Measurements from ENCODE around the gene CCDC88B. TPM values are rescaled to one million over a fixed set of nuclear protein-coding genes. Genes with fewer than 3 reads are reported as not detected.

CCDC88B gene
- total and polyA plus RNA-seq, 9 of the 15 experiments (the other 6 are each of a cell fraction or from before 2014, with no cell fraction given) = 0.13 to 18.1 (median 7.9) TPM

- TF ChIP-seq, protein P1, sequence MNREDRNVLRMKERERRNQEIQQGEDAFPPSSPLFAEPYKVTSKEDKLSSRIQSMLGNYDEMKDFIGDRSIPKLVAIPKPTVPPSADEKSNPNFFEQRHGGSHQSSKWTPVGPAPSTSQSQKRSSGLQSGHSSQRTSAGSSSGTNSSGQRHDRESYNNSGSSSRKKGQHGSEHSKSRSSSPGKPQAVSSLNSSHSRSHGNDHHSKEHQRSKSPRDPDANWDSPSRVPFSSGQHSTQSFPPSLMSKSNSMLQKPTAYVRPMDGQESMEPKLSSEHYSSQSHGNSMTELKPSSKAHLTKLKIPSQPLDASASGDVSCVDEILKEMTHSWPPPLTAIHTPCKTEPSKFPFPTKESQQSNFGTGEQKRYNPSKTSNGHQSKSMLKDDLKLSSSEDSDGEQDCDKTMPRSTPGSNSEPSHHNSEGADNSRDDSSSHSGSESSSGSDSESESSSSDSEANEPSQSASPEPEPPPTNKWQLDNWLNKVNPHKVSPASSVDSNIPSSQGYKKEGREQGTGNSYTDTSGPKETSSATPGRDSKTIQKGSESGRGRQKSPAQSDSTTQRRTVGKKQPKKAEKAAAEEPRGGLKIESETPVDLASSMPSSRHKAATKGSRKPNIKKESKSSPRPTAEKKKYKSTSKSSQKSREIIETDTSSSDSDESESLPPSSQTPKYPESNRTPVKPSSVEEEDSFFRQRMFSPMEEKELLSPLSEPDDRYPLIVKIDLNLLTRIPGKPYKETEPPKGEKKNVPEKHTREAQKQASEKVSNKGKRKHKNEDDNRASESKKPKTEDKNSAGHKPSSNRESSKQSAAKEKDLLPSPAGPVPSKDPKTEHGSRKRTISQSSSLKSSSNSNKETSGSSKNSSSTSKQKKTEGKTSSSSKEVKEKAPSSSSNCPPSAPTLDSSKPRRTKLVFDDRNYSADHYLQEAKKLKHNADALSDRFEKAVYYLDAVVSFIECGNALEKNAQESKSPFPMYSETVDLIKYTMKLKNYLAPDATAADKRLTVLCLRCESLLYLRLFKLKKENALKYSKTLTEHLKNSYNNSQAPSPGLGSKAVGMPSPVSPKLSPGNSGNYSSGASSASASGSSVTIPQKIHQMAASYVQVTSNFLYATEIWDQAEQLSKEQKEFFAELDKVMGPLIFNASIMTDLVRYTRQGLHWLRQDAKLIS (CRISPR knock-in tag; IDR thresholded peaks at IDR 0.05) = 0 out of 2 replicates have a peak, but pooled peaks have one; percentile 29
- TF ChIP-seq BRD9 (IDR thresholded peaks at IDR 0.05; ENCODE audit: low read depth, partially characterized antibody) (peak; percentile 89), SP1 (CRISPR knock-in tag; IDR thresholded peaks at IDR 0.05) (no peak; the same call in 1 of the 2 replicates), MXI1 (IDR thresholded peaks at IDR 0.05; ENCODE audit: low read depth, low read length) (no peak), ZNF224 (CRISPR knock-in tag; IDR thresholded peaks at IDR 0.05) (no peak), PRMT5 (CRISPR knock-in tag; IDR thresholded peaks at IDR 0.05) (no peak), HINFP (tag; conservative IDR thresholded peaks at IDR 0.05; ENCODE audit: low read depth) (no peak), DLX4 (CRISPR knock-in tag; IDR thresholded peaks at IDR 0.05) (no peak), PHB (CRISPR knock-in tag; IDR thresholded peaks at IDR 0.05) (no peak), PHF21A (IDR thresholded peaks at IDR 0.05; ENCODE audit: borderline replicate concordance, low read depth) (no peak), E4F1 (CRISPR knock-in tag; IDR thresholded peaks at IDR 0.05; ENCODE audit: borderline replicate concordance) (no peak), SIN3A (IDR thresholded peaks at IDR 0.05; ENCODE audit: borderline replicate concordance in 2 of 2, control insufficient read depth in 1 of 2, low read depth in 2 of 2, low read length in 2 of 2) (no peak), ZNF668 (CRISPR knock-in tag; IDR thresholded peaks at IDR 0.05) (no peak), HDAC1 (IDR thresholded peaks at IDR 0.05) (peak in 1 of 2 experiments; percentile 41; a peak in 1 of 4 replicates), TCFL5 (CRISPR knock-in tag; conservative IDR thresholded peaks at IDR 0.05) (no peak), FOXA3 (CRISPR knock-in tag; conservative IDR thresholded peaks at IDR 0.05 in 1 of 2, IDR thresholded peaks at IDR 0.05 in 1 of 2) (no peak), PREB (CRISPR knock-in tag; IDR thresholded peaks at IDR 0.05) (no peak)
These were observed 16.8 kb downstream of the CCDC88B start (continued) for GRCh38 chr11:64356498-64357411.
